ENCODE measurements around the gene CGGBP1. TPM values are rescaled to one million over a fixed set of nuclear protein-coding genes. Genes with fewer than 3 reads are reported as not detected.
A peak's percentile ranks its signal among the peaks of the same experiment; 100 is the strongest.

CGGBP1 gene
- polyA plus RNA-seq (2011; rRNA removed) = 136 and 141 TPM in 2 replicates
- polyA plus RNA-seq (2012; cell fraction: cytosol; rRNA removed) = 31.9 and 36.6 TPM in 2 replicates
- 13.3 and 16.2 TPM in 2 replicates for polyA plus RNA-seq (2012; cell fraction: nucleus; rRNA removed)
- polyA plus RNA-seq (2017; fragmentation: RNase III; extraction: RNeasy Plus Mini Kit Qiagen cat#74134 plus additional on column Dnase treatment) = 40.4 to 44.5 TPM (median 43.8 TPM) in 3 replicates
- polyA minus RNA-seq (2011; rRNA and poly(A)+ RNA removed) = 78.4 and 81.1 TPM in 2 replicates

GRCh38 chr3:88058581-88059379, at the start of gene CGGBP1, which contains the start of gene ZNF654:
CGGBP1 (minus strand) TSS chr3:88059005; CDS start chr3:88055976, 3,029 bp downstream.
ZNF654 (plus strand) TSS chr3:88059255; CDS start chr3:88059320, 65 bp downstream.
- DNase-seq (ENCODE audit: low read depth in 1 of 2, low spot score in 1 of 2) = peak; percentile 86 to 98
- CTCF ChIA-PET = no interaction called here
- Histone ChIP-seq H3K9me3 (no peaks in the 10 kb centered on the region), H3K4me1 (peaks cover 27% of the 10 kb centered on the region), H3K27ac (peak within 1 kb of the TSS; percentile 93 to 94), H3K4me3 (peak within 1 kb of the TSS; percentile 72), H3K4me2 (peak within 1 kb of the TSS; percentile 86)
- POLR2A ChIA-PET = interaction anchor here (0.5 to 1.3 kb wide), 6 partner anchors 38 to 832 kb away, joined by 3 to 9 read pairs (median 5); partner anchors contain the start of genes C3orf38 and CHMP2B
- WGBS (ENCODE audit: missing lambda C conversion rate) = under 1% methylated on average over 63 of the region's 76 CpGs
- TF ChIP-seq PHF8 (IDR thresholded peaks at IDR 0.05; ENCODE audit: borderline replicate concordance, low read depth) = peak; percentile 80
- TF ChIP-seq CHD2 (IDR thresholded peaks at IDR 0.05; ENCODE audit: low read length, partially characterized antibody) = peak; percentile 43
- TF ChIP-seq POLR2AphosphoS2 (conservative IDR thresholded peaks at IDR 0.05; ENCODE audit: low read length) = no peak
- peak; percentile 98 for TF ChIP-seq PBX3 (IDR thresholded peaks at IDR 0.05)
- peak; percentile 45 for TF ChIP-seq MAX (IDR thresholded peaks at IDR 0.05)
- TF ChIP-seq CEBPB (IDR thresholded peaks at IDR 0.05) = no peak
- no peak for TF ChIP-seq EHF (CRISPR knock-in tag; IDR thresholded peaks at IDR 0.05)
- TF ChIP-seq RFX5 (IDR thresholded peaks at IDR 0.05) = peak; percentile 61; the same call in 1 of the 2 replicates
- peak; percentile 81 for TF ChIP-seq POLR2A (IDR thresholded peaks at IDR 0.05; ENCODE audit: low read length)
- peak; percentile 70; the same call in 2 of the 3 replicates for TF ChIP-seq BCL3 (IDR thresholded peaks at IDR 0.05)
- TF ChIP-seq HOXB5 (CRISPR knock-in tag; IDR thresholded peaks at IDR 0.05) = no peak
- TF ChIP-seq TFCP2L1 (CRISPR knock-in tag; IDR thresholded peaks at IDR 0.05) = no peak
- no peak for TF ChIP-seq HOXB13 (CRISPR knock-in tag; IDR thresholded peaks at IDR 0.05; ENCODE audit: low read depth)
- peak; percentile 77 to 80; a peak in 4 of 5 replicates for TF ChIP-seq JUN (IDR thresholded peaks at IDR 0.05)
- no peak for FAIRE-seq
- ATAC-seq = peak; percentile 92 to 95

- H3K4me3 ChIP-seq = no peak overlapping the region
- H3K9me3 ChIP-seq = no peaks in the 10 kb centered on the region
- TF ChIP-seq ELK1 (IDR thresholded peaks at IDR 0.05; ENCODE audit: low read depth, low read length) (no peak), SMC3 (IDR thresholded peaks at IDR 0.05) (no peak), JUNB (IDR thresholded peaks at IDR 0.05) (no peak), TFCP2L1 (CRISPR knock-in tag; IDR thresholded peaks at IDR 0.05) (no peak), FOSL2 (IDR thresholded peaks at IDR 0.05) (no peak), FOSL2 (CRISPR knock-in tag; IDR thresholded peaks at IDR 0.05) (no peak), CHD4 (IDR thresholded peaks at IDR 0.05; ENCODE audit: borderline replicate concordance) (no peak), ZC3H11A (IDR thresholded peaks at IDR 0.05) (no peak), SREBF2 (IDR thresholded peaks at IDR 0.05) (no peak)
- DNase-seq (ENCODE audit: low read depth in 1 of 2, low spot score in 1 of 2) = no peak
- ChIA-PET CTCF (interaction anchor here (1.5 kb wide), 1 partner anchor 10 kb away, joined by 3 read pairs; no protein-coding TSS in a partner anchor), POLR2A (no interaction called here)
- H3K4me2 ChIP-seq = no peak overlapping the region
- ATAC-seq = no peak
- H3K27ac ChIP-seq = no peak overlapping the region
- no peak for FAIRE-seq
- H3K4me1 ChIP-seq = no peaks in the 10 kb centered on the region
Observed at GRCh38 chr3:88105325-88105724, 46.5 kb upstream of the CGGBP1 start.

All from A549 (cell line).